SIG-M5 (cell line): ENCODE results near the gene KRTAP12-4.
"Not testable (repeated sequence)": the region's sequence is repeated elsewhere in the genome, so short reads cannot be mapped to it uniquely, and the experiment has no call there.

Experiments
- DNase-seq: peaks from one replicate; lab custom pipeline; 2025; lab: John Stamatoyannopoulos, UW

KRTAP12-4 gene

DNA sequence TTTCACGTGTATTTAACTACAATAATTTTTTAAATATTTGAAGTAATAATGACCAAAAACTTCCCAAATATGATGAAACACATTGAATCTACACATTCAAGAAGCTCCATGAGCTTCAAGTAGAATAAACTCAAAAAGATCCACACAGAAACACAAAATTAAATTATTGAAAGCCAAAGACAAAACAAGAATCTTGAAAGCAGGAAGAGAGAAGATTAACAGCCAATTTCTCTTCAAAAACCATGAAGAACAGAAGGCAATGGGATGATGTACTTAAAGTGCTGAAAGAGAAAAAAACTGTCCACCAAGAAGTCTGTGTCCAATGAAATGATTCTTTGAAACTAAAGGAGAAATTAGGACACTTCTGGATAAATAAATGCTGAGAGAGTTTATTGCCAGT, 22.4 kb downstream of the KRTAP12-4 start:
- no peak for DNase-seq

GRCh38 chr21:44630440-44630839, 24.0 kb downstream of the KRTAP12-4 start:
- no peak for DNase-seq

GRCh38 chr21:44628707-44629391, 25.6 kb downstream of the KRTAP12-4 start:
- no peak for DNase-seq

- DNase-seq, result not testable (repeated sequence)
Measured at GRCh38 chr21:44627831-44628233, 26.6 kb downstream of the KRTAP12-4 start.

- DNase-seq, result not testable (repeated sequence)
Measured at GRCh38 chr21:44627181-44627822, 27.2 kb downstream of the KRTAP12-4 start.

- no peak for DNase-seq
Measured at GRCh38 chr21:44626673-44627143, 27.8 kb downstream of the KRTAP12-4 start, which contains the start of gene KRTAP10-9. KRTAP10-9 (plus strand) TSS chr21:44627093; CDS start chr21:44627172, 79 bp downstream.

DNA sequence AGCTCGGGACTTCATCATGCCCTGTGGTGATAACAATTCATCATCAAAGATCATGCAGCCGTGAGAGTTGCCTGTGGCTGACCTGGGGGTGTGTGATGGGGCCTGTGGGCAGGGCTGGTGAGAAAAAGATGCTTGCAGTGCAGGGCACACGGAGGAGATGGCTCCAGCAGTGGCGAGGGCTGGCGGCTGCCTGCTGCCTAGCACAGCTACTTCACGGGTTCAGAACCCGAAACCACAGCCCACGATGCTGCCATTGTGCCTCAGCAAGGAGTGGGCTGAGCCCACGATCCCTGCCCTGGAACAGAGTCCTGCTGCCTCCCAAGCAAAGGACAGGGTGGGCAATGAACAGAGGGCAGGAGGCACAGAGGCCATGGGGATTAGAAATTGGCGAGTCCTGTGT, 28.2 kb downstream of the KRTAP12-4 start:
- no peak for DNase-seq

- DNase-seq, result no peak
Measured at GRCh38 chr21:44625756-44626155, 28.7 kb downstream of the KRTAP12-4 start.

DNA sequence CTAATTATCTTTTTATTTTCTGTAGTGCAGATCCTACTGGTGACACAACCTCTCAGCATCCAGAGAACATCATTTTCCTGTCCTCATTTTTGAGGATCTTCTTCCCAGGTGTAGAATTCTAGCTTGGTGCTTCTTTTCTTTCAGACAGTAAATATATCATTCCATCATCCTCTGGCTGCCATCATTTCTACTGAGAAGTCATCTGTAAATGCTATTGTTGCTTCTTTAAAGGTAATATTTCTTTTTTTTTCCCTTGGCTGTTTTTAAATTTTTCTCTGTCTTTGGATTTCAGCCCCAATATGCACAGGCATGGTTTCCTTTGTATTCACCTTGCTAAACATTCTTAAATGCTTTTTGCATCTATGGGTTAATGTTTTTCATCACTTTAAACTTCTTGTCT, 30.9 kb downstream of the KRTAP12-4 start:
- DNase-seq, result no peak

GRCh38 chr21:44619886-44620285, 34.6 kb downstream of the KRTAP12-4 start:
- DNase-seq, result no peak

DNA sequence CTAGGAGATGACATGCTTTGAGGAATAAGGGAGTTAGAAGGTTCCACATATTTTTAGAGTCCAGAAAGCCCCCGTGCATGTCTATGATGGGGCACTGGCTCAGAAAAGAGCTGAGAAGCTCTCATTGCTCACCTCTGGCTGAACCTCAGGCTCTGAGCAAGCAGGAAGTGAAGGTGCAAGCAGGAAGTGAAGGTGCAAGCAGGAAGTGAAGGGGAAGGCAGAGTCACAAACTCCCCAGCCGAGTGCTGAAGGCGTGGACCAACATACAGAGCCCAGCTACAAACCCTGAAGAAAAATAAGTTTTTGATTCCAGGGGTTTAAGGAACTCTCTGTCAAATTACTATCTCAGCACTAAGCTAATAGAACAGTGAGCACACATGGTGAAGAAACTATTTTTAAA, 35.5 kb downstream of the KRTAP12-4 start:
- DNase-seq, result no peak

GRCh38 chr21:44618504-44618903, 36.0 kb downstream of the KRTAP12-4 start:
- no peak for DNase-seq

- DNase-seq, result no peak
Measured at GRCh38 chr21:44617071-44617501, 37.4 kb downstream of the KRTAP12-4 start.

DNA sequence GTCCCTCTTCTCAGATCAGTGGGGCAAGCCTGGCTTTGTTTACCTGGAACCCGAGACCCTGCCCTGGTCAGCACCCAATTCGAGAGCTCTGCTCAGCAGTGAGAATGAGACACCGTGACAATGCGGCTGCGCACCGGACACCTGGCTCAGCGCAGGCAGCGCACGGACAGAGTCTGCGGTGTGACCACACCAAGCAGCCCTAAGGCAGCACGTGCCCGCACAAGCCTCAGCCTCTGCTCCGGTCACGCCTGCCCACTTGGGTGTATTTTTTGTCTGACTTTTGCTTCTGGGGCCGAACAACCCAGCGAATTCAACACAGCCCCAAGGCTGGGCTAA, 37.9 kb downstream of the KRTAP12-4 start:
- no peak for DNase-seq

DNA sequence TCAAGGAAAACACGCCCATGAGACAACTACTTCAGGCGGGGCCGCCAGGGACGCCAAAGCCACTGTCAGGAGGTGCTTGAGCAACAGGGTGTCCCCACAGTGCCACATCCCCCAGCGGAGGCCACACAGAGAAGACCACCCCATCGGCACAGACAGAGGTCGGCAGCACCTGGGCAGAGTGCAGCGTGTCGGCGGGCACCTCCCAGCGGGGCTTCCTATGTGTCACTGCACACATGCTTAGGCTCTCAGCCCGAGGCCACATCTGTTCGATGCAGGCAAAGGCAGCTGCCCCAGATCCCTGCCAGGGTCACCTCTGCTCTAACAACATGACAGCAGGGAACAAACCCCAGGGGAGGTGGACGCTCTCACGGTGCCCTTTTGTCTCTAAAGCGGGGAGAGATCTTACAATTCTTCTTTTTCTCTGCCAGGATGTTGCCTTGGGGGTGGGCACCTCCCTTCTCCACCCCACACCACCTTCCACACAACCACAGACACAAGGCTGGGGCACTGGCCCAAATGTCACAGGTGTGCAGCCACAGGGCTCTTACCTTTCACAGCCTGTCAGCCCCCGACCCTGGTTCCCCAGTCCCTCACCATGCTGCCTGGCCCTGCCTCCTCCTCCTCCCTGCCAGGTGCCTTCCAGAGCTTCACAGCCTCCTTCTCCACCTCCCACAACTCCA, 38.4 kb downstream of the KRTAP12-4 start:
- no peak for DNase-seq

- no peak for DNase-seq
Measured at GRCh38 chr21:44615466-44615865, 39.0 kb downstream of the KRTAP12-4 start.

- DNase-seq, result no peak
Measured at GRCh38 chr21:44614961-44615391, 39.5 kb downstream of the KRTAP12-4 start.

GRCh38 chr21:44614161-44614631, 40.3 kb downstream of the KRTAP12-4 start:
- no peak for DNase-seq

DNA sequence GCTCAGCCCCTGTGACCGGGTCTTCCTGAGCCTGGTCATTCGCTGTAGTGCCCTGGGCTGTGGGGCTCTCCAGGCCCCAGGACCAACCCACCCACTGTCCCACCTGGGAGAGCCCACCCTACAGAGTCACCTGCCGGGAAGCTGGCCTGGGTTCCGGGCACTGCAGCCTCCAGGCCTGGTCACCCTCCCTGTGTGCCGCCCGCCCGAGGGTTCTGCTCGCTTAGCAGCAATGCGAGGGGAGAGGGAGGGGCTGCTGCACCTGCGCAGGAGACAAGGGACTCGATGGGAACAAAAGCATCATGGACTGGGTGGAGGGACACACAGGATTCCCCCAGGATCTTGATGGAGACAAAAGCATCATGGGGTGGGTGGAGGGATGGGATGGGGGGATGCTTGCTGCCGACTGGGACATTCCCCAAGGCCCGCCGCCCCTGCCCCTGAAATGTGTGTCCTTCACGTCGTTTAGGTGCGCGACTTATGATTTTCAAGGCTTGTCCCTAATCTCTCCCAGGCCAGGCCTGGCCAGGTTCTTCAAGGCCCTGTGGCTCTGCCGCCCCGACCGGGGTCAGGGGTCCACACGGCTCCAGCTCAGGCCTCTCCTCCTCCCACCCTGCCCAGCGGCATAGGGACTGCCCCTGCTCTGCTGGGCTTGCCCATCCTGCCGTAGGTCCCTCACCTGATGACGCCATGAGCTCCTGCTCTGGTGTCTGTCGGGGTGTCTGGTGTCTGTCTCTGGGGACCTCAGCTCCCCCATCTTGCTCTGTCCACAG, 40.9 kb downstream of the KRTAP12-4 start:
- DNase-seq, result no peak

DNA sequence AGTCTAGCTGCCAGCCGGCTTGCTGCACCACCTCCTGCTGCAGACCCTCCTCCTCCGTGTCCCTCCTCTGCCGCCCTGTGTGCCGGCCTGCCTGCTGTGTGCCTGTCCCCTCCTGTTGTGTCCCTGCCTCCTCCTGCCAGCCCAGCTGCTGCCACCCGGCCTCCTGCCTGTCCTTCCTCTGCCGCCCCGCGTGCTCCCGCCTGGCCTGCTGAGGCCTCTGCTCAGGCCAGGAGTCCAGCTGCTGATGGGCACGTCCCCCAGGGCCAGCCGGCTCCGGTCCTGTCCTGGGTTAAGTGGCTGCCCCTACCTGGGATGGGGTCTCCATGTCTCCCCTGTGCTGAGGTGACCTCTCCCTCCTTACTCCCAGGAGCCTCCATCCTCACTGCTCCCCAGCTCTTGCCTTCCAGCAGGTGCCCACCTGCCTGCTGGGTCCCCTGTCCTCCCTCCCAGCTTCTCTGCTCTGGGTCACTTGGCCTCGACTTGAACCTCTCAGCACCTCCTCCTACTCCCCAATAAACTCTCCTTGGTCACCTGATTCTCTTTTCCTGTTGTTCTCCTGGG, 41.7 kb downstream of the KRTAP12-4 start:
- DNase-seq, result no peak

- DNase-seq, result no peak
Measured at GRCh38 chr21:44612029-44612486, 42.4 kb downstream of the KRTAP12-4 start, which contains the start of gene KRTAP10-8. KRTAP10-8 (plus strand) TSS chr21:44612079; CDS start chr21:44612101, 22 bp downstream.
